HG03439 (cell line): ENCODE results near the gene ITGB5.
A peak's percentile ranks its signal among the peaks of the same experiment; 100 is the strongest.
"Not testable (repeated sequence)": the region's sequence is repeated elsewhere in the genome, so short reads cannot be mapped to it uniquely, and the experiment has no call there.

Experiments used
- ATAC-seq: cut with Tn5 transposase; IDR thresholded peaks from one replicate; pipeline ENCODE4 v1.9.1; 2021; ENCODE audit warnings: mild to moderate bottlenecking, moderate library complexity; ENCODE audit not compliant: unreplicated experiment

ITGB5 gene

GRCh38 chr3:124838963-124839362 is 48.2 kb downstream of the ITGB5 start:
- ATAC-seq: no peak

- no peak for ATAC-seq
Measured at GRCh38 chr3:124837730-124838186, 49.4 kb downstream of the ITGB5 start.

- no peak for ATAC-seq
Measured at GRCh38 chr3:124837065-124837464, 50.1 kb downstream of the ITGB5 start.

GRCh38 chr3:124836448-124836847 is 50.7 kb downstream of the ITGB5 start:
- no peak for ATAC-seq

- peak; percentile 96 for ATAC-seq
Measured at GRCh38 chr3:124834723-124835718, 52.1 kb downstream of the ITGB5 start.

GRCh38 chr3:124833710-124834332 is 53.3 kb downstream of the ITGB5 start:
- no peak for ATAC-seq

GRCh38 chr3:124832782-124833709 is 54.1 kb downstream of the ITGB5 start:
- ATAC-seq: no peak

GRCh38 chr3:124831628-124832199 is 55.5 kb downstream of the ITGB5 start:
- ATAC-seq: no peak

GRCh38 chr3:124829819-124830554 is 57.2 kb downstream of the ITGB5 start:
- ATAC-seq: no peak

- ATAC-seq: no peak
Measured at GRCh38 chr3:124829178-124829818, 57.9 kb downstream of the ITGB5 start.

GRCh38 chr3:124827476-124828206 is 59.5 kb downstream of the ITGB5 start:
- not testable (repeated sequence) for ATAC-seq

GRCh38 chr3:124826703-124827102 is 60.5 kb downstream of the ITGB5 start:
- ATAC-seq: no peak

- ATAC-seq: no peak
Measured at GRCh38 chr3:124824286-124824915, 62.8 kb downstream of the ITGB5 start.

- no peak for ATAC-seq
Measured at GRCh38 chr3:124823648-124824047, 63.5 kb downstream of the ITGB5 start.

- ATAC-seq: no peak
Measured at GRCh38 chr3:124823206-124823605, 64.0 kb downstream of the ITGB5 start.

- no peak for ATAC-seq
Measured at GRCh38 chr3:124821356-124821755, 65.8 kb downstream of the ITGB5 start.

- no peak for ATAC-seq
Measured at GRCh38 chr3:124818398-124819091, 68.6 kb downstream of the ITGB5 start.

GRCh38 chr3:124817079-124817478 is 70.1 kb downstream of the ITGB5 start:
- no peak for ATAC-seq
